GM20431 (cell line): ENCODE measurements around the gene GET4.
"Not testable (repeated sequence)": the region's sequence is repeated elsewhere in the genome, so short reads cannot be mapped to it uniquely, and the experiment has no call there.

ENCODE experiments used
- in situ Hi-C: fragments of 300-500 bp; cut with MseI, MboI; formaldehyde crosslinking; loops from one replicate; pipeline ENCODE4 v1.15.0; 2020; ENCODE audit warnings: low sequenced_read_pairs; ENCODE audit not compliant: unreplicated experiment

Gene GET4

DNA sequence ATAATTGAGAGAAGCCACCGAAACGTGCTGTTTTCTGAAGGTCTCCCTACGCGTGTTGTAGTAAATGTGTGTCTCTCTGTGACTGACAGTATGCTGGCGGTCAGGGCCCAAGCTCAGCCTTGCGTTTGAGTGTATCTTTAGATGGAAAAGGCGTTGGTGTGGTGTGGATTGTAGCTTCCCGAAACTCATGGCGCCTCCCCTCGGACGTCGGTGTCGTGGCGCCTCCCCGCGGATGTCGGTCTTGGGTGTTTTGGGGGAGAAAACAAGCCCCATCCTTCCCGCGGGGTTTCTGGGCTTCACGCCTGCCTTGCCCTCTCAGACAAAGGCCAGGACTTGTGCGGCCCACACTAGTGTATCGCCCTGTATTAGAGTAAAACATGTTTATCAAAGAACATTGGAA lies 31.3 kb upstream of the GET4 start:
- in situ Hi-C loops, result no loop called here

DNA sequence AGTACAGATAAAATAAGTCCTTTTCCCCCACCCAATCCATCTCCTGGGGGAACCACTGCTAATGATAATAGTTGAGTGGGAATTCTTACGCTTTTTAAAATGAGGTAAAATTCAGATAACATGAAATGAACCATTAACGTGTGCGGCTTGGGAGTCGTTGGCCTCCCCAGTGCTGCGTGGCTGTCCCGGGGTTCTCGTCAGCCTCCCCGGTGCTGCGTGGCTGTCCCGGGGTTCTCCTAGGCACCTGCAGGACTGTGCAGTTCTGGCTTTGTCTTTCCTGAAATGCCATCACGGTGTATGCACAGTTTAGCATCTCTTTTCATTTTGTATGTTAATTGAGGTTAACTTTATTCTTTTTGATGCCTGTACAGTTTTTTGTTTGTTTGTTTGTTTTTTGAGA lies 30.6 kb upstream of the GET4 start:
- in situ Hi-C loops, result no loop called here

DNA sequence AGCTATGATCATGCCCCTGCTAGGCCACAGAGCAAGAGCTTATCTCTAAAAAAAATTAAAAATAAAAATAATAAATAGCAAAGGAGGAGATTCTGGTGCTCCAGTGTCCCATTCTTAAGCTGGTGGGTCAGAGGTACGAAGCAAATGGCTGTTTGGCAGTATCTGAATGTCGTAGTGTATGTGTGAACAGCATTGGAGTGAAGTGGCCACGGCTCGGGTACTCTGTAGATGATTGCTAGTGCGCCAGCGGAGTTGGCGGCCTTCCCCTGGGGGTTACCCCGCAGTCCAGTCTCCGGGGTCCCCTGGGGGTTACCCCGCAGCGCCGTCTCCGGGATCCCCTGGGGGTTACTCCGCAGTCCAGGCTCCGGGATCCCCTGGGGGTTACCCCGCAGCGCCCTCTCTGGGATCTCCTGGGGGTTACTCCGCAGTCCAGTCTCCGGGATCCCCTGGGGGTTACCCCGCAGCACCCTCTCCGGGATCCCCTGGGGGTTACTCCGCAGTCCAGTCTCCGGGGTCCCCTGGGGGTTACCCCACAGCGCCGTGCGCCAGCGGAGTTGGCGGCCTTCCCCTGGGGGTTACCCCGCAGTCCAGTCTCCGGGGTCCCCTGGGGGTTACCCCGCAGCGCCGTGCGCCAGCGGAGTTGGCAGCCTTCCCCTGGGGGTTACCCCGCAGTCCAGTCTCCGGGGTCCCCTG lies 29.2 kb upstream of the GET4 start:
- in situ Hi-C loops, result not testable (repeated sequence)

DNA sequence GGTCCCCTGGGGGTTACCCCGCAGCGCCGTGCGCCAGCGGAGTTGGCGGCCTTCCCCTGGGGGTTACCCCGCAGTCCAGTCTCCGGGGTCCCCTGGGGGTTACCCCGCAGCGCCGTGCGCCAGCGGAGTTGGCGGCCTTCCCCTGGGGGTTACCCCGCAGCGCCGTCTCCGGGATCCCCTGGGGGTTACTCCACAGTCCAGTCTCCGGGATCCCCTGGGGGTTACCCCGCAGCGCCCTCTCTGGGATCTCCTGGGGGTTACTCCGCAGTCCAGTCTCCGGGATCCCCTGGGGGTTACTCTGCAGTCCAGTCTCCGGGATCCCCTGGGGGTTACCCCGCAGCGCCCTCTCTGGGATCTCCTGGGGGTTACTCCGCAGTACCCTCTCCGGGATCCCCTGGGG lies 28.6 kb upstream of the GET4 start:
- in situ Hi-C loops, result not testable (repeated sequence)

GRCh38 chr7:849145-849544 lies 27.2 kb upstream of the GET4 start:
- in situ Hi-C loops, result no loop called here

- in situ Hi-C loops, result no loop called here
These were observed 26.6 kb upstream of the GET4 start for GRCh38 chr7:849781-850180.

DNA sequence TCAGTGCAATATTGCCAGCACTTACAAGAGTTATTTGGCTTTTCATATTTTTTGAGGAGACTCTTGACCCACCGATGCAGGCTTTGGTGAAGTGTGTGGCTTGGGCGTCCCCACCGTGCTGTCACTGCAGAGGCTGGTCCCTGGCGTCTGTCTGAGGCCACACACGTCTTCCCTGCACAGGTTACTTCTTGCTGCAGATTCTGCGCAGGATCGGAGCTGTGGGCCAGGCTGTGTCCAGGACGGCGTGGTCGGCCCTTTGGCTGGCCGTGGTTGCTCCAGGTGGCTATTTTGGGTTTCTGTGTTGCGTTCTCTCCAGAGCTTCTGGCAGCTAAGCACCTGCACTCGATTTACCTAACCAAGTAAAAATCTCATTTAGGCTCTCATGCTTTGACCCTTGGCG lies 25.1 kb upstream of the GET4 start:
- in situ Hi-C loops, result no loop called here

- in situ Hi-C loops, result no loop called here
These were observed 22.8 kb upstream of the GET4 start for GRCh38 chr7:853366-854117.

DNA sequence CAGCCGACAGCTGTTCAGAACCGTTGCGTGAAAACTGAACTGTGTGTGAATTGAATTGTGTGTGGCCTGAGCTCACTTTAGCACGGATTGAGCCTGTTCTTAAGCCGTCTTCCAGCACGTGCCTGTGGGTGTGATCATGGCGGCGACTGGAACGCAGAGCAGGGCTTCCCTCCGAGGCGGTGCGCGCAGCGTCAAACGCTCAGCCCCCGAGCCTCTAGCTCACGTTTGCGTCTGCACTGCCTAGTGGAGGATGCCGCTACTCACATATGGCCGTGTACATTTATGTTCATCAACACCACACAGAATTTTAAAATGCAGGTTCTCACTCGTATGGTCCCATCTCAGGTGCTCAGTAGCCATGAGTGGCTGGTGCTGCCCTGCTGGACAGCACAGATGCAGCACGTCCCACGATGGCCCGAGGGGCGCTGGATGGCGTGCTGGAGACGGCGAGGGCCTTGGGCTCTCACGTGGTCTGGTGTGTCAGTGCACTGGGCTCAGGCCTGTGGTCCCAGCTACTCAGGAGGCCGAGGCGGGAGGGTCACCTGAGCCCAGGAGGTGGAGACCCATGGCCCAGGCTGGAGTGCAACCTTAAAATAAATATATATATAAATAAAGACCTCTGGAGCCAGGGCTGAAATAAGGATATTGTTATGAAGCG lies 22.1 kb upstream of the GET4 start:
- in situ Hi-C loops, result no loop called here

DNA sequence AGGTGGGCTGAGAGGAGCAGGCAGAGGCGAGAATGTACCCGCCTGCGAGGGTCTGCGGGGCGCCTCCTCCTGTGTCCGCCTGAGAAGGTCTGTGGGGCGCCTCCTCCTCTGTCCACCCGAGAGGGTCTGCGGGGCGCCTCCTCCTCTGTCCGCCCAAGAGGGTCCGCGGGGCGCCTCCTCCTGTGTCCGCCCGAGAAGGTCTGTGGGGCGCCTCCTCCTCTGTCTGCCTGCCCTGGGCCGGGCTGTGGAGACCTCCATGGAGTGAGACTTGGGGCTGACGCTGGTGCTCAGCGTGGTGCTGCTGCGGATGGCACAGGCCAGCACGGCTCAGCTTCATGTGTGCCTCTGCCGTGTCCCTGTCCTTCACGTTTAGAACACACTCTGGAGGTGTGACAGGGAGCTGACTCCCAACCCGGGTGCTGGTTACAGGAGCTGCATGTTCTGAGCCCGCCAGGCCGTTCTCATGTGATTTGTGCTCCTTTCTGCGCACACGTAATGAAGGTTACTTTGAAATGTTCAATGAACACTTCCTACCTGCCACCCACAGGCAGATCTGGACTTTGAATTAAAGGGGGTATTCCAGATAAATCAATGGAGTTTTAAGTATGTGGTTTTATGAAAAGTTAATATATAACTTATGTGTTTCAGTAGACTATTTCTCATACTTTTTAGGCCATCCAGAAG lies 20.5 kb upstream of the GET4 start:
- in situ Hi-C loops, result no loop called here

DNA sequence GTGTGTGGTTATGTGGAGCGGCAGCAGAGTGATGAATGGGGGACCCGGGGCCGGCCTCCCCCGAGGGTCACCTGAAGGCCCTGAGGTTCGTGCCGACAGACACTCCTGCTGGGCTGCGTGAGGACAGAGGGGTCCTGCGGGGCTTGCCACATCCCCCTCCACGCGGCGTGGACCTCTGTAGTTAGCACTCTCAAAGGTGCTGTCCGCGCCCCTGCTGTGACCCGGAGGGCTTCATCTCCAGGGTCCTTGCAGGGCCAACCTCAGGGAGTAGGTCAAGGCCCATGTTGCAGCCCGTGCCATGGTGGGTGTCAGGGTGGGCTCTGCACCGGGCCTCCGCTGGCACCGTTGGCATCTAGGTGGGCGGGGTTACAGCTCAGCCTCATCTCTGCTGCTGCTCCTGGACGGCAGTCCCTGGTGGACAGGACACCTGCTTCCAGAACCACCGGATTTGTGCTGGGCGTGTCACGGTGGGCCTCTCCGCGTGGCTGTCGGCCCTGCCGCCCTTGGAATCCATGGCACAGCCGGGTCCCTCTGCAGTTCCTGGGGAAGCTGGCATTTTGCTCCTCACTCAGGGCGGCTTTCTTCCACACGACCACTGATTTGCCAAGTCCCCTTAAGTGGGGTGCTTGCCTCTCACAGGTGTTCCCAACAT lies 19.8 kb upstream of the GET4 start:
- in situ Hi-C loops, result no loop called here

GRCh38 chr7:857661-858060 lies 18.7 kb upstream of the GET4 start:
- in situ Hi-C loops, result no loop called here

GRCh38 chr7:859359-860030 lies 16.9 kb upstream of the GET4 start:
- in situ Hi-C loops, result loop anchor here (10.0 kb wide), 1 partner anchor 75 kb away; no protein-coding TSS in a partner anchor

- in situ Hi-C loops, result loop anchor here (10.0 kb wide), 1 partner anchor 75 kb away; no protein-coding TSS in a partner anchor
These were observed 16.2 kb upstream of the GET4 start for GRCh38 chr7:860149-860548.

GRCh38 chr7:861222-861621 lies 15.1 kb upstream of the GET4 start:
- in situ Hi-C loops, result loop anchor here (10.0 kb wide), 1 partner anchor 76 kb away; no protein-coding TSS in a partner anchor

GRCh38 chr7:862157-862556 lies 14.2 kb upstream of the GET4 start:
- in situ Hi-C loops, result loop anchor here (10.0 kb wide), 1 partner anchor 77 kb away; no protein-coding TSS in a partner anchor

DNA sequence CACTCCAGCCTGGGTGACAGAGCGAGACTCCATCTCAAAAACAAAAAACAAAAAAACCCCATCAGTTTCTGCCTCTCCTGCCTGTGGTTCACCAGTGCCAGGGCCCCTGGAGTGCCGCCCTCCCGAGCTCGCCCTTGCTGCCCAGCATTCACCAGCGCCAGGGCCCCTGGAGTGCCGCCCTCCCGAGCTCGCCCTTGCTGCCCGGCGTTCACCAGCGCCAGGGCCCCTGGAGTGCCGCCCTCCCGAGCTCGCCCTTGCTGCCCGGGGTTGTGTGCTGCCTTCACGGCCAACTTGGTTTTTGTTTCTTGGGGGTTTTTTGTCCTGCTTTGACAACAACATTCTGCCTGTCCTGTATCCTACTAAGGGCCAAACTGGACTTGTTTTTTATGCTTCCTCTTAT lies 13.2 kb upstream of the GET4 start:
- in situ Hi-C loops, result loop anchor here (10.0 kb wide), 1 partner anchor 78 kb away; no protein-coding TSS in a partner anchor

- in situ Hi-C loops, result loop anchor here (10.0 kb wide), 1 partner anchor 81 kb away; no protein-coding TSS in a partner anchor
These were observed 10.4 kb upstream of the GET4 start for GRCh38 chr7:865921-866320.

- in situ Hi-C loops, result loop anchor here (10.0 kb wide), 1 partner anchor 82 kb away; no protein-coding TSS in a partner anchor
These were observed 9.4 kb upstream of the GET4 start for GRCh38 chr7:867001-867405.
